SKM-1 treated with dmso at 0.1 percent for 144 hours (cell line): ENCODE measurements around the gene ZNF236.
"Not testable (repeated sequence)": the region's sequence is repeated elsewhere in the genome, so short reads cannot be mapped to it uniquely, and the experiment has no call there.

ENCODE experiments used
- DNase-seq: peaks from one replicate; lab custom pipeline; 2025; ENCODE audit not compliant: unreplicated experiment; lab: John Stamatoyannopoulos, UW

ZNF236 gene

DNA sequence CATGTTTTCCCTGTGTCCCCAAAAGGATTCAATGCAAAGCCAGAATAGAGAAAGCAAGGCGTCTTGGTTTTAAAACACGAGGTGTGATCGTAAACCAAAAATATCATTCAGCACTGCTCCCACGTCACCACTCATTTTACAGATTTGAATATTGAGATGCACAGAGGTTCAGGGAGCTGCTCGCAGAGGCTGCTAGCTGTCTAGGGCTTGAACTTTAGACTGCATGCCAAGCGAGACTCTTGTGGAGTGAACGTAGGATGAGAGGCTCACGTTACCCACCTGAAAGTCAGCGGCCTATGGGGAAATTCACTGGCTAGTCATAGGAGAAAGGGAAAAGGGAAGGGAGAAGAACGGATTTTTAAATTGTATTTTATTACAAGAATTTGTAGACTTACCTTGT is 180.1 kb downstream of the ZNF236 start:
- no peak for DNase-seq

DNA sequence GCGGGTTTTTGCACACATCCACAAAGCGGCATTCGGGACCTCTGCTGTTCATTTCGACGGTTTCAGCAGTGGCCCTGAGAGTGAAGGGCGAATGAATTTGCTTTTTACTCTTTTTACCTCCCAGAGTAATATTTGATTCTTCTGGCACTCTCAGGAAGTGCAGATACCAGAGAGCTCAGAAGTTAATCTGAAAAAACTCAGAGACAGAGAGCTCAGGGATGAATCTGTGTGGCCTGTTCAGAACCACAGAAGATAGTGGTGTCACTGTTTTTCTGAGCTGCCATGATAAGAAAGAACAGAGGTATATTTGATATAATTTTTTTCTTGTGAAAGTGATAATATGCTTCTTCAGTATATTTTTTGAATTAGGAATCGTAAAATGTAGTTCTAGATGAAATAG is 181.0 kb downstream of the ZNF236 start:
- no peak for DNase-seq

DNA sequence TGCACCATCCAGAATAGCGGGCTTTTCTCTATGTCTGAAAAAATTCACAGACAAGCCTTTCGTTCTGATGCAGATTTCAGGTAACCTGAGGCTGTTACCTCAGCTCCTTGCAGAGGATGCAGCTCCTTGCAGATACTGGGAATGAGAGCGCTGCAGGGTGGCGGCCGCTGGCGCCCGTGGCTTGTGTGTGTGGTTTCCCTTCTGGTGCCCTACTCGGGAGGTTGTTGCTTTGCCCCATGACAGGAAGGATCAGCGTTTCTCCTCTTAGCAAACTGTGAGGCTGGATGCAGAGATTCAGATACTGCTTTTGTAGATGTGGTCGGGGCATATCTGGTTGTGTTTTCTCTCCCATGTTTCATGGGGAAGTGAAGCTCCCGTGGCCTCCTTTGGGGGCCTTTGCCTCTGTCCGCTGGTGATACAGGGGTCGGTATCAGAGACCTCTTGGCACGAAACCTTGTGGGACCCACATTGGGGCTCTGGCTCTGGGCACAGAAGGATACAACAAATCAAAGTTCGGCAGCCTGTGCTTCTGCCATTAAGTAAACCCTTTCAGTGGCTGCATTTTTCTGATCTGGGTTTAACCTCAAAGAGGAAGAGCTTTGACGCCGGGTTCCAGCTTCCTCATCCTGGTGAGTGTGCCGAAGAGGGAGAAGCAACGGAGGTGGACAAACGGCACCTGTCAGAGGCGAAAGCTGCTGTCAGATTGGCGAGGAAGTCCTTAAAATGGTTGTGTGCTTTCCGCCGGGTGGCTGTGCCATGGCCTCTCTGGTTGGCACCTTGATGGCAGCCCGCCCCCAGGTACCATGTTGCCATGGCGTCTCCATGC is 182.4 kb downstream of the ZNF236 start:
- DNase-seq, result peak; percentile 79

DNA sequence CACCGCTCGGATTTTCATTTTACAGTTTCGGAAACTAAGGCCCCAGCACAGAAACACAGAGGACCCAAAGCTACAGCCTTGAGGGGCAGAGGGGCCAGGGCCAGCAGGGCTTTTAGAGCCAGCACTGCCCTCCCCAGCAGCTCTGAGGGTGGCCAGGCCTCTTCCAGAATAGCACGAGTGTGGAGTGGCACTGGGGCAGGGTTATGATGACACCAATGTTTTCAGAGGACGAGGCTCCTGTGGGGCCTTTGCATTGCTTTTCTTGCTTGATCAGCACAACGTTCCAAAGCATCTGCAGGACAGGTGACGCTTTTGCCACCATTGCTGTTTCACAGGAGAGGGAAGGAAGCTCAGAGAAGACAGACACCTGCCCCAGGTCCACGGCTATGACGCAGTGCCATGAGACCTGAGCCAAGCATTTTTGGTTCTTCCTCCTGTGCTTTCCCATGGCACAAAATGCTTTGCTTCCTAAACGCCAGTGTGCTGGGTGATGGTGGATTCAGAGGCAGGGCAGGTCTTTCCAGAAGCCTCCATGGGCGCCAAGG is 183.4 kb downstream of the ZNF236 start:
- no peak for DNase-seq

DNA sequence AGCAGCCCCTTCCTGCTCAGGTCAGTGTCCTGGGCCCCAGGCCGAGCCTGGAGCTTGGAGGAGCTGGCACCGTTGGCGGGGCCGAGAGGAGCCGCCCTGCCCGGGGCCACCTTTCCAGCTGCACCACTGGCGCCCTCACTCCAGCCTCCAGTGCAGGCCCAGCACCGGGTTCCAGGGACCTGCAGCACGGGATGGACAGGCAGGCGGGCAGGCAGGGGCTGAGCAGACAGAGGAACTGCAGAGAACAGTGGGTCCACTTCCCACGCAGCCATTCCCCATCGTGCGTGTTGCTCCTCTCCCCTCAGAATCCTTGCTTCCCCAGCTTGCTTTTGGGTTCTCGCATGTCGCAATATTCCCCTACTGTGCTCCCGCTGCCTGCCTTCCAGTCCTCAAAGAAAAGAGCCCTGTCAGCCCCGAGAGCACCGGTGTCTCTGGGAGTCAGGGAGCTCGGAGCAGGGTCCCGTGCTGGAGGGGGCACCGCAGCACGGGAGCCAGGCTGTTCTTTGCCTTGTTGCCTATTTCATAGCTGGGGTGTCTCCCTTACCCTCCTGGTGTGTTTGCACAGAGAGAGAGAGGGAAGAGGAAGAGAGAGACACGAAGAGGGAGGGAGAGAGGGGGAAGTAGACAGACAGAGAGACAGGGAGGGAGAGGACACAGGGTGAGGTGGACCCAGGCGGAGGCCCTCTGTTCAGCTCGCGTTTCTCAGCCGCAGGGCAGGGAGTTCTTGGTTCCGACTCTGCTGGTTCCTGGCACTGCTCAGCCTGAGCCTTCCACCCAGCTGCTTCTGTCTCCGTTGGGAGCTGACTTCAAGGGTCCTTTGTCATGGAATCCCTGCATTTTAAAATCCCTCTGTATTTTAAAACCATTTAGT is 184.2 kb downstream of the ZNF236 start:
- DNase-seq, result peak; percentile 57

DNA sequence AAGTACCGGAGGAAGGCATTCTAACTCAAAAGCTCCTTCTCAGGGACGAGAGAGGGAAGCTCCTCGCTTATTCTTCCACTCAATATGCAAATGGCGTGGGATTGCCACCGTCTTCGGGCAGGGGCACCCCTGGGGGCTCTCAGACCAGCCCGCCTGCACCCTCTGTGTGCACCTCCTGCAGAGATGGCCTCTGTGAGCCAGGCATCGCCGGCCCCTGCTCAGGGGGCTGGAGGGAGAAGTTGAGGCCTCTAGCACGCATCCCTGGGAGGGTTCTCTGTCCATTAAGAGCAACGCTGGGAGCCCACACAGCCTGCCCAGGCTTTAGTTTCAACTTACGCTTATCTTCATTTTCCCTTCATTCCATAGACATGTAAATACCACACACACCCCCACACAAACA is 184.9 kb downstream of the ZNF236 start:
- no peak for DNase-seq

DNA sequence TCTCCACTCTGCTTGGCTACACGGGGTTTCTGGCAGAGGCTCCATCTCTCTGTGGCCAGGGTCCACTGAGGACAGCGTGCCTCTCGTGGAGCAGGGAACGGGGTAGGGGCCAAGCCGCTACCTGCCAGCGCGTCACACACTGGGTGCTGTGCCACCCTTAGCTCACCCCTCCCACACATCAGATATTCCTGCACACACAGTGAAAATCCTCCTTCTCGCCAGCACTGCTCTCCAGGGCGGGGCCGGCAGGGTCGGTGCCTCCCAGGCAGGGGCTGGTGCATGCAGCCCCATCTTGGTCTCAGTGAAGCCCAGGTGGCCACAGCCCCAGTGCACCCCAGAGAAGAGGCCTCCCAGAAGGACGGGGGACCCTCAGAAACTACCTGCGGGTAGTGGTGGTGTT is 185.6 kb downstream of the ZNF236 start:
- DNase-seq, result no peak

DNA sequence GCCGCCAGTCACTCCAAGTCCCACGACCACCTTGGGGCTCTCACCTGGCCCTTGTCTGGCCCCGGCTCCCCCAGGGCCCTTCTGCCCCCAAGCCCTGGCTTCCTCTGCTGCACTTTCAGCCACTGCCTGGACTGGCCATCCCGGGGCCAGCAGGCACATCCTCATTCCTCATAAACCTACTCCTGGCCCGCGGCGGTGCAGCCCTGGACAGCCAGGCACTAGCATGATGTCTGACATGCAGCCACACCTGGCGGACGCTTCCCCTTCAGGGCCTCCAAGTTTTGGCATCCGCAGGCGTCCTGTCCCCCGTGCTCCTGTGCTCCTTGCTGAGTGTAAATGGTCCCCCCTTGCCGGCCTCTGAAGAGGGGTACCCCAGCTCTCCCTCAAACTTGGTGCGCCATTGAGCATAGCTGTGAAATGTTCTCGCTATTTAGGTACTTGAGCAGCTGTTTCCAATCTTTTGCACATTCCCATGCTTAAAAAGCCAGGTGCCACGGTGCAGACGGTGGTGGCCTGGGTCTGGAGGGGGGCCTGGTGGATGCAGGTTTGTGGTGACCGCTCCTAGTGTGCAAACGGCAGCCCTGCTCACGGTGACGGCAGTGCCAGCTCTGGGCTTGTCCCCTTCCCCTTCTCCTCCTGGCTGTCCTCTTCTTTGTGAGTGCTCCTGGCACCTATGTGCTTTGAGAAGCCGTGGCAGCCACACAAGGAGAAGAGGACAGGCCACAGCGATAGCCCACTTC is 186.4 kb downstream of the ZNF236 start:
- no peak for DNase-seq

DNA sequence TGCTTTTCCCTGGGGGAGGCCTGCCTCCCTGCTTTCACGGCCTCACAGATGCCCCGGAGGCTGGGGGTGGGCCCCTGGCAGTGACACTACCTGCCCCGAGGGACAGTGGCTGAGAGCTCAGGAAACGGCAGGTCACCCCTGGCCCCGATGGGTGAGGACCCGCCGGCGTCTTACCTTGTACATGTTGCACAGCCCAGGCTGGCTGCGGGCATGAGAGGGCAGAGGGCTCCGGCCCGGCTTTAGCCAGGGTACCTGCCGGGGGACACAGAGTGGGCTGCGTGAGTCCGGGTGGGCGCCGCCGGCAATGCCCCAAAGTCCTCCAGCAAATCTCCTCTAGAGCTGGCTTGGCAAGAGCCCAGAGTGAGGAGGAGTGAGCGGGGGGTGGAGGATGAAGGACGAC is 187.3 kb downstream of the ZNF236 start:
- no peak for DNase-seq

DNA sequence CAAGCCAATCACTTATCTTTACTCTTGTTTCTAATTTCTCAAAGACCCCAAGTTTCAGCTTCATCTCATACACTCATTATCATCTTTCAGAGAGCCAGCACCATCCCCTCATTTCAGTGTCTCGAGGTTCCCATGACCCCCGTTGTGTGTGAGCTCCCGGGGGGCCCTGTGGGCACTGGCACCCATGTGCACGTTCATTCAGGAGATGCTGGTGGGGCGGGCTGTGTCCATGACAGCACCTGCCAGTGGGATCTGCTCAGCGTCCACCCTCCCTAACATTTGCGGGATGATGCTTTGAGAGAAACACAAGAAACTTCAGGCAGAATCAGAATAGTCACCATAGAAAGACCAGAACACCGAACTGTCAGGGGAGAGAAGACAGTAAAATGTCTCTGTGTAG is 189.8 kb downstream of the ZNF236 start:
- DNase-seq, result no peak

DNA sequence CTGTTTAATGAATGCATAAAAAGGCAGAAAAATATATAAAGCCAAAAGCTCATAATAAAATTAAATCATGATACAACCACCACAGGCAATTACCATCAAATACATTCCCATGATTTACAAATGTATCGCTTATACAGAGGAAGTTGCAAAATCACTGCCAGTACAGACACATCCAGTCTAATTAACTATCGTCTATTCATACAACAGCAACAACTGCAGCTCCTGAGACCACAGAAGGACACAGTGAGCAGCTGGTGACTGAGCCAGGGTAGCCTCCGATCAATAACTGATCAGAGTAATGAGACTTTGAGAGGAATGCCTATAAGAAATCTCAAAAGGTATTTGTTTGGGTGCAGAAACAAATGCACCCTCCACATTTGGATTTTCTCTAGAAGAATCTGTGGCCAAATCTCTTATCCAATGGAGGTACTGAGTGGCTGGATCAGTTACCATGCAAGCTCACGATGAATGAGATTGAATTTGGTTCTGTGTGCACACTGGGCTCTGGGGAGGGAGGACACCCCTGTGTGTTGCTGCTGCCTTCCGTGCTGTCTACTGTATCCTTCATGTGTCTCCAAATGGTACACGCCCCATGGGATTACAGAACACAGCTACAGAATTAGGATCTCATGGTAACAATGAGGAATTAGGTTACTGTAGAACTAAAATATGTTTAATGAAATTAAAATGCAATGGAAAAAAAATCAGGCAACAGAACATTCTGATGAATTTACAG is 190.6 kb downstream of the ZNF236 start:
- no peak for DNase-seq

DNA sequence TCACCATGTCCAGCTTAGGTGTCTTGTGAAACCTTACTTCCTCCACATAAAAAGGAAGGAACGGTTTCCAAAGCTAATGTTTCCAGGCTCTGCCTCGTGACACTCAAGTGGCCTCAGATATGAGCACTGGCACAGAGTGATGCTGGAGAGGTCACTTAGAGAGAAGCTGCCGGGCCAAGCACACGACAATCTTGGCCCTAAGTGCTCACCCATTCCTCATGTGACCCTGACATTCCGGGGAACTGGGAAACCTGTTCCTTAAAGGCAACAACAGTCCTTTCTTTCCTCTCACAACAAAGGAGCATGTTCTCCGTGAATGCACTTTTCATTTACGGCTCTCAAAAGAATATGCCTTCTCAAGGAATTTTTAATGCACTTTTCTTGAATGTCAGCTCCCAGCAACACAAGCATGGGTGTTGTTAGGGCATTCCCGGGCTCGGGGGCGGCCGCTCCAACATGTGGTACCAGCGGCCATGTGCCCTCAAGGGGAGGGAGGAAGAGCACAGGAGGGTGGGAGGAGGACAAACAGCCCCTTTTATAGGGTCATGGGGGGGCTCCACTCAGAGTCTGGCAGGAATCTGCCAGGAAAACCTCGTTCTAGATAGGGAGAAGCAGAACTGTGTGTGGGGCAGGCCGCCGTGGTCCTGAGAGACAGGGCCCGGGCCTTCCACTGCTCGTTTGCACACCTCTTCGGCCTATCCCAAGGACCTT is 191.6 kb downstream of the ZNF236 start:
- DNase-seq, result peak; percentile 7

DNA sequence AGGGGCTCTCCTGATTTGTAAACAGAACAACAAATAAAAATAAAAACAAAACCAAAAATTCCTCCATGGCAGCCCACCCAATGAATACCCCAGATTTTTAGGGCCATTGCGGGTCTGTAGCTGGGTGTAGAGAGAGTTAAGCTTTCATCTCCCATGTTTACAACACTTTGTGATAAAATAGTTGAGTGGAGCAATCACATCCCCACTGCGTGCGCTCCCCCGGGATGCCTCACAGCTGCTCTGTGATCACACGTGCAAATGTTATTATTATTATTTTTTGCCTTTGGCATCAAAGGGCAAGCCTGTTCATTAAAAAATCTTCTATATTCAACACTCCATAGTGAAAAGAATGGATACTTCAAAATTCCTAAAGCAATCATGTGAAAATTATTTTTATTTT is 192.2 kb downstream of the ZNF236 start:
- DNase-seq, result no peak

DNA sequence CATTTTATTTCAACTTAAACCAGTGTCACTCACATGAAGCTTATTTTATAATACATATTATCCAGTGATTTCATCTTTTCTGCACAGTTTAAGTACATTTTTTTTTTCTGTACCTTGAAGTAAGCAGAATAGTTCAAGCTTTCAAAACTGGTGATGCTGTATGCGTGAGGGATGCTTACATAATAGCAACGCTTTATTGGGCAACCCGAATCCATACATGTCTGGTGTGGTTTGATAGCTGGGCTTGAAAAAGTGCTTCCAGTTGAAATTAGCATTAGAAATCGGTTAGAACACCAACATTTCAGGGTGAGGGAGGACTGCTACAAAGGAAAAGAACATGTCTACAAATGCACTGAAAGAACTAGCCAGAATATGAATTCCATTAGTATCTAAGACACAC is 192.8 kb downstream of the ZNF236 start:
- DNase-seq, result peak; percentile 17

DNA sequence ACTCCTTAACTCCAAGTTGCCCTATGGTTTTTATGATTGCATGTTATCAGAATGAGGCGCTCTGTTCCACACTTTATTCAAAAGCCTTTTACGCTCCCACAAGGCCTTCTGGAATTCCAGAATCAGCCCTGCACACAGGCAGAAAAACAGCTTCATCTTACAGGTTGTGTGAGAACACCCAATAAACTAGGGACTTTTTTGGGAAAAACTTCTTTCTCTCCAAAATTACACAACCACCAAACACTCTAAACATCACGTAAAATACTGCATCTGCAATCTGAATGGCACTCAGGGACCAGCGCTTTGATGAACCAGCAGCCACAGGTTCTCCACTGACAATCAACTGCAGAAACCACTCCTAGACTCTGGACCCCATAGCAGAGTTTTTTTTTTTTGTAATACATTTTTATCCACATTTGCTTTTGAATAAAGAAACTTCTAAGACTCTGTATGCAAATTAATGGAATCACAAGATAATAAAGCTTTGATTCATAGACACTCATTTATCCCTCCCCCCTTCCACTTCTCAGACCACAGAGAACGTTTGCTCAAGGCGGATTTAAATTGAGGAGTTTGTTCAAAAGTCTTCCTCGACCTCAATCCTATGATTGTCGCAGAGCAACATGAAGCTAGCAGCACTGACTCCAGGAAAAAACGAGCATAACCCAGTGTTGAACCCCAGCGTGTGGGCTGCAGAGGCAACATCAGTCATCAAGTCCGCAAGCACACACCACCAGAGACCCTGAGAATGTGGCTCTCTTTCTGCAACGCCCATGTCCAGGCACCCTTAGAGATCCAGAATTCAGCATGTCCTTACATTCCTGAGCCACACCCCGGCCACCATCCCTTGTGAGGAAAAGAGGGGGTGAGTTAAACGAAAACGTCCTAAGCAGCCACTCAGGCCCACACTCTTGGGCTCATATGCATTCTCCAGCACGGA is 193.7 kb downstream of the ZNF236 start:
- no peak for DNase-seq

DNA sequence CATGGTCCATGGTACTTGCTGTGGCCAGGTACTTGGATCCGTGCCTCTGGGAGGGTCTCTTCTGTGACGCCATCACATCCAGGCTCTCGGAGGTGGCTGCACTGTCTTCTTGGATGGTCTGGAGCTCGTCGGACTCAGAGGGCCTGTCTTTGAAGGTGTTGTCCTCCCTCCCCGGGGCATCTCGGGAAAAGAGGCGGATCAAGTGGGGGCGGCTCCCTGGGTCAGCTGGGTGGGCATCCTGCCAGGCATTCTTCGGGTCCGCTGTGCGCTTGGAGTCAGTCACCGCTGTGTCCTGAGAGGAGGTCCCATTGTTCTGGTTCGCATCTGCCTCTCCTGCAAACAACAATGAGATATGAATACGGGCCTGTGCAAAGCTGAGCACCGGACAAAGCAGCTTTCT is 194.6 kb downstream of the ZNF236 start:
- no peak for DNase-seq

DNA sequence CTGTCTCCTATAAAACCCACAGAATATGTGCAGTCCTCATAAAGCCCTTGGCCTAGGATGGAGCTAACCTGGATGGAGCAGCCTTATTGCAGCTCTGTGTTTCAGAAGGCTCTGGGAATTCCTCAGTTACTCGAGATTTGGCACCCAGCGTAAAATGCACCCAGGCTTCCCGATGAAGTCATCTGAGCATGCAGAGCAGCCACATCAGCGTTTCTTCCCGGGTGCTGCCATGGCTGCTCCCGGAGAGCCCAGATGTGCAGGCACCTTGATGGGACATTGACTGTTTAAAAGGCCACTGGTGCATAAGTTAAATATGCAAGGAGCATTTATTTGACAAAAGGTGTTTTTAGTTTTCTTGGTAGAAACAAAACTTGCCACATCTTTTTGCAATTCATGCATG is 195.0 kb downstream of the ZNF236 start:
- DNase-seq, result no peak

DNA sequence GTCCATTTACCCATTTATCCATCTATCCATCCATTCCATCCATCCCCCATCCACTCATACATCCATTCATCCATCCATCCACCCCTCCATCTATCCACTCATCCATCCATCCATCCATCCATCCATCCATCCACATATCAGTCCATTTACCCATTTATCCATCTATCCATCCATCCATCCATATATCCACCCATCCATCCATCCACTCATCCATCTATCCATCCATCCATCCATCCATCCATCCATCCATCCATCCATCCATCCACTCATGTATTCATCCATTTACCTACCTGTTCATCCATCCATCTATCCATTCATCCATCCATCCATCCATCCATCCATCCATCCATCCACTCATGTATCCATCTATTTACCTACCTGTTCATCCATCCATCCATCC is 196.3 kb downstream of the ZNF236 start:
- DNase-seq, result not testable (repeated sequence)

DNA sequence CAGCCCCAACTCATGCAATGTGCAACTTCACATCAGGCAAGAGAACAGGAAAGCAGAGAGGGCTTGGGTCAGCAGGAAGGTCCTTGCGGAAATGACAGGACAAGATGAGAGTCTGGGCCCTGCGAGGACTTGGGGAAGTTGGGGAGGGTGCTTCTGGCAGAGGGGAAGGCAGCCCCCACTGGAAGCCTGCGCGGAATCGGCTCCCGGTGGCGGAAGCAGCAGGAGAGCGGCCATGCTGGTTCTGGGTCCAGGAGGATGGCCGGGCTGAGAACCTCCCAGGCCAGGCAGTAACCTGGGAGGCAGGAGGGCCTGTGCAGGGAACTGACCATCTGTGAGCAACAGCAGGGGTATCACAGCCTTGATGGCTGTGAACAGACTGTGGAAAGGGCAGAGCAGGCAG is 197.3 kb downstream of the ZNF236 start:
- no peak for DNase-seq
